Inferior parietal cortex (tissue), 1 donor: Measurements from ENCODE around the gene GATAD2A.
"Not testable (repeated sequence)": the region's sequence is repeated elsewhere in the genome, so short reads cannot be mapped to it uniquely, and the experiment has no call there.

Experiments used
- DNase-seq: peaks from one replicate; pipeline ENCODE4 v3.0.0-alpha.2; 2016; ENCODE audit errors: extremely low spot score

The GATAD2A gene

GRCh38 chr19:19445911-19446361, 40.5 kb downstream of the GATAD2A start:
- DNase-seq, result no peak

GRCh38 chr19:19446655-19447437, 41.4 kb downstream of the GATAD2A start:
- DNase-seq, result no peak

- no peak for DNase-seq
Observed at GRCh38 chr19:19447536-19448237, 42.2 kb downstream of the GATAD2A start.

GRCh38 chr19:19448238-19448544, 42.7 kb downstream of the GATAD2A start:
- DNase-seq, result no peak

GRCh38 chr19:19451429-19452242, 46.2 kb downstream of the GATAD2A start:
- peak; percentile 41 for DNase-seq

- DNase-seq, result no peak
Observed at GRCh38 chr19:19452243-19453124, 47.0 kb downstream of the GATAD2A start.

- DNase-seq, result no peak
Observed at GRCh38 chr19:19453125-19453454, 47.6 kb downstream of the GATAD2A start.

GRCh38 chr19:19455166-19455919, 49.9 kb downstream of the GATAD2A start:
- DNase-seq, result not testable (repeated sequence)

GRCh38 chr19:19457671-19458070, 52.2 kb downstream of the GATAD2A start:
- no peak for DNase-seq

GRCh38 chr19:19458110-19458816, 52.8 kb downstream of the GATAD2A start:
- DNase-seq, result no peak

- DNase-seq, result no peak
Observed at GRCh38 chr19:19459073-19459472, 53.6 kb downstream of the GATAD2A start.

- no peak for DNase-seq
Observed at GRCh38 chr19:19459707-19460251, 54.3 kb downstream of the GATAD2A start.

- no peak for DNase-seq
Observed at GRCh38 chr19:19460258-19460731, 54.8 kb downstream of the GATAD2A start.

GRCh38 chr19:19460761-19461265, 55.3 kb downstream of the GATAD2A start:
- peak; percentile 27 for DNase-seq

- no peak for DNase-seq
Observed at GRCh38 chr19:19461306-19461670, 55.8 kb downstream of the GATAD2A start.

GRCh38 chr19:19461671-19462622, 56.5 kb downstream of the GATAD2A start:
- no peak for DNase-seq

- no peak for DNase-seq
Observed at GRCh38 chr19:19463348-19464117, 58.1 kb downstream of the GATAD2A start.
